ENCODE data around the gene PSMA1.
A peak's percentile ranks its signal among the peaks of the same experiment; 100 is the strongest.

Gene PSMA1

DNA sequence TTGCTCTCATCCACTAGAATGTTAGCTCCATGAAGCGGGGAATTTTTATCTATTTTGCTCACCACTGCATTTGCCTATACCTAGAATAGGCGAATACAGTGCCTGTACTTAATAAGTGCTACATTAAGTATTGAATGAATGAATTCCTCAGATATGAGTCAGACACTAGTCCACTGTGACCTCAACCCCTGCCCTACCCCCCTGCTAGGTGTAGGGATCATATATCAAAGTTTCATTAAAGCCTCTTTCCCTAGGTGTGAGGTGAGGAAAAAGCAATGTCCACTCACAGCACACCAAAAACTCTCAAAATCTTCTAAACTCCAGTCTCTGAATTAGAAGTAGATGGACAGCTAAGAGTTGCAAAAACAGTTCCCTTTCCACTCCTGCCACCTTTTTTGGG, 9.8 kb upstream of the PSMA1 start:
- DNase-seq (ENCODE audit: low read depth) = no peak

DNA sequence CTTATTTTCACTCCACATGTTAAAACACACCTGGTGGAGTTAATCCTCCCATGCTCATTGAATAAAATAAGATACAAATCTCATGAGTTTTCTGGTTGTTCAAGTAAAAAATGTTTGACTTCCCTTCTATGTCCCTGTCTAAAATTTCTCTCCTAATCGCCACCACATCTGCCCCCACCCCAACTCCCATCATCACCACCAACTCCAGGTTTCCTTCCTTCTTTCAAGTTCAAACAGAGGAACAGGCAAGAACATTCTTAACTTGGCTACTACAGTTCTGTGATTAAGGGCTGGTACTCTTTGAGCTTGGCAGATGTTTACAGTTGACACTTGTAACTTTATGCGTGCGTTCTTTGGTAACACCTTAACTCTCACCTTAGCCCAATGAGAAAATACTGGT, 9.1 kb upstream of the PSMA1 start:
- no peak for DNase-seq (ENCODE audit: low read depth)

DNA sequence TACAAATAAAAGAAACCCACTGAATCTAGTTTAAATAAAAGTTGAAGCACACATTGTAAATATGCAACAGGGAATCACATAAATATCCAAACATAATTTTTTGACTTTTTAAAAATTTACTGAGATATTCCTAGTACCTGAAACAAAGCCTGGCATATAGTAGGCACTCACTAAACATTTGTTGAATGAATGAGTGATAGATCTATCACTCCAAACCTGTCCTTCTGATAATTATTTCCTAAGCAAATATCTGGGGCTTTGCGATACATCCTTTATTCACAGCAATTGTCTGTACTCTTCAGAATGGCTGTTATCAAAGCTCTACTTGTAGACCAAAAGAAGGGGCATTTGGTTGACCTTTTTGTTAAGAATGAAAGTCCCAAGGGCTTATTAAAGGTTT, 2.6 kb upstream of the PSMA1 start:
- no peak for DNase-seq (ENCODE audit: low read depth)

DNA sequence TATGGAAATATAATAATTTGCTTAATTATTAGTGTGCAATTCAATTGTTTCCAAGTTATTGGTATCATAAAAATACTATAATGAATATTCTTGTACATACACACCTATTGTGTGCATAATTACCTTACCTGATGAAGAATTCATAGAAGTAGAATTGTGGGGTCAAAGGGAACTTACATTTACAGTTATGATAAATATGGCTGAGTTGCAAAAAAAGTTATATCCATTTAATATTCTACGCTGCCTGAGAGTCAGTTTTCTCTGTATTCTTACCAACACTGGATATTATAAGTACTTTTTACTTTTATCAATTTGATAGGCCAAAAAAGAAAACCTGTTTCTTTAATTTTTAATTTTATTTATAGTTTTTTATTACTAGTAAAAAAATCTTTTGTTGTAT, 2.1 kb upstream of the PSMA1 start:
- no peak for DNase-seq (ENCODE audit: low read depth)

DNA sequence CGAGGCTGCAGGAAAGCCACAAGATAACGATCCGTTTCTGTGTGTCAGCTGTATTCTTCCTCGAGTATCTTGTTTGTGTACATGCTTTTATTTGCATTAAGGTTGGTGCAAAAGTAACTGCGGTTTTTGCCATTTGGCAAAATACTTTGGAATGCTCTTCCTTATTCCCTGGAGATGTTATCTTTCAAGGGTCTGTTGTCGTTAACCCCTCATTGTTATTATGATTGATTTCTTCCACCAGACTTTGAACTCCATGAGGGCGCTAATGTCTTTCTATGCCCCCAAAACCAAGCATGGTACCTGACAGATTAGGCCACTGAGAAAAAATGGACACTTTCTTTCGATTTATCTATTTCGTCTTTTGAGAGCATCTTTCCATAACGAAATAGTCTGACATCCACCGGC, 563 bp upstream of the PSMA1 start:
- DNase-seq (ENCODE audit: low read depth) = no peak

DNA sequence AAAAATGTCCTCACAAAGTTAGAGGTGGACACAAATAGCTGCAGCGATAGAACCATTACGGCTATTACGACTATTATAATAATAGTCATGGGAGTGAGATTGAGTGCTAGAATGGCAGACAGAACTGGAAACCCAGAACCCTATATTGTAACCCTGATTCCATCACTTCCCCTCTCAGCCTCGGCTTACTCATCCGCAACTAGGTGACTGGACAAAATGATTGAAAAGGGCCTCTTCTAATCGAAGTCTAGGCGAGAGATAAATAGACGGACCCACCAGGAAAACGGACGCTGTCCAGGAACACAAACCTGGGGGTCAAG, 629 bp downstream of the PSMA1 start:
- no peak for DNase-seq (ENCODE audit: low read depth)

DNA sequence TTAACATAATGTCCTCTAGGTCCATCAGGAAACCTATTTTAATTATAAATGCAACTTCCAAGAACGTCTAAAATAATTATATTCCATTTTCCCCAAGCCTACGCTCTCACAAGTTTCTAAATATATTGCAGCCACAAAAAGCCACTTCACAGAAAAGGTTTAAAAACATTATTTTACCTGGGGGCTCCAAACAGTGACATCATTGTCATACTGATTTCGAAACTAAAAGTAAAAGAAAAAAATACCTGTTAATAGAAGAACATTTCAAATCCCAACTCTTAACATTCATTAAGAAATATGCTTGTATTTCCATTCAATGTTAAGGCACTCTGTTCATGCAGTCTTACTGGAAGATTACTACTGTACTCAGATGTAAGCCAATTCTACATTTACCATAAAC, 1.4 kb downstream of the PSMA1 start:
- no peak for DNase-seq (ENCODE audit: low read depth)

DNA sequence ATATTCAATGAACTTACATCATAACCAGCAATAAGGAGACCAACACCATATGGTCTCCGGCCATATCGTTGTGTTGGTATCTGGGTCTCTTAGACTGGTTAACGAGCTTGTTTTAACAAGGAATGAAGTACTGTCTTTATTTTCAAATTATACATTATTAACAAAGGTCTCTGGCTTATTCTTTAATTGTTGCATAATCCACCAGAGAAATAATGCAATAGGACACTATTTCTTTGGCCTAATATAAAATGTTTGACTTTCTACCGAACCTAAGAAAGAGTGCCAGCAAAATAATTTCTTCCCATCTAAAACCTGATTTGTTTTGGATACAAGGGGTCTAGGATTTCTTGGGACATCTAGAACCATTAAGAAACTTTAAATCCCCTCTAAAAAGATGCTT, 6.4 kb downstream of the PSMA1 start:
- no peak for DNase-seq (ENCODE audit: low read depth)

DNA sequence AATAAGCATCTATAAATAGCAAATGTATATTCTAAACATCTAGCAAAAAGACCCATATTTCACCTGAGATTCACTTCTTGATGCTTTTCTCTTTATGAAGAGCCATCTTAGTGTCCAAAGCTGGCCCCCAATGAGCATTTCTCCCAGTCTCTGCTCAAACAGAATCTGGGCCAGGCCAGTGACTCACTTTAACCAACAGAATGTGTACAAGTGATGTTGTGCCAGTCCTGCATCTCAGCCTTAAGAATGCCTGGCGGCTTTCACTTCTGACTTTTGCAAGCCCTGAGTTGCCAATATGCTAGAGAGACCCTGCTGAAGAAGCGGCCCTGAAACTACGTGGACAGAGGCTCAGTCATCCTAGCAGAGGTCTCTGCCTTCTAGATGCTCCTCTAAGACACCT, 13.7 kb downstream of the PSMA1 start:
- DNase-seq (ENCODE audit: low read depth) = peak; percentile 47

DNA sequence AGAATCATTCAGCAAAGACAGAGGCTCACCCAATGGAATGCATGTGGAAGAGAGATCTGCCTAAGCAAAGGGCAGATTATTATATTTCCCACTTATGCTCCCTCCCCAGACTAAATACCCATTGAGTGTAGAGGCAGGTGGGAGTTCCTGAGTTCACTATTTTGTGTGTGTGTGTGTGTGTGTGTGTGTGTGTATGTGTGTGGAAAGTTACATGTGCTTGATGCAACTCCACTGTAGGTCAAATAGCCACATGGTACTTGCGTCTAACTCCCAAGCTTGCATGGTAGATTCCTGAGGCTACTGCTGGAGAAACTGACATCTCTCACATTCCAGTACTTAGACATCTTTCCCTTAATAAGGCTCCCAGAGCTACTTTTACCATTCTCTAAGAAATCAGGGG, 17.2 kb downstream of the PSMA1 start:
- peak; percentile 20 for DNase-seq (ENCODE audit: low read depth)

DNA sequence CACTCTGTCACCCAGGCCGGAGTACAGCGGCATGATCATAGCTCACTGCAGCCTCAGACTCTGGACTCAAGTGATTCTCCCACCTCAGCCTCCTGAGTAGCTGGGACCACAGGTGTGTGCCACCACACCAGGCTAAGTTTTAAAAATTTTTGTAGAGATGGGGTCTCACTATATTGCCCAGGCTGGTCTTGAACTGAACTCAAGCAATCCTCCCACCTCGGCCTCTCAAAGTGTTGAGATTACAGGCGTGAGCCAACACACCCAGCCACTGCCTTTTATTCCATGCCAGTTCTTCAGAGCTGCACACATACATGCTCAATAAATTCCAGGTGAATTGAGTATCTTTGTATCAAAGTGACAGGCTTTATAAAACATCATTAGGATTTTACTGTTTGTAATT, 18.1 kb downstream of the PSMA1 start:
- no peak for DNase-seq (ENCODE audit: low read depth)

DNA sequence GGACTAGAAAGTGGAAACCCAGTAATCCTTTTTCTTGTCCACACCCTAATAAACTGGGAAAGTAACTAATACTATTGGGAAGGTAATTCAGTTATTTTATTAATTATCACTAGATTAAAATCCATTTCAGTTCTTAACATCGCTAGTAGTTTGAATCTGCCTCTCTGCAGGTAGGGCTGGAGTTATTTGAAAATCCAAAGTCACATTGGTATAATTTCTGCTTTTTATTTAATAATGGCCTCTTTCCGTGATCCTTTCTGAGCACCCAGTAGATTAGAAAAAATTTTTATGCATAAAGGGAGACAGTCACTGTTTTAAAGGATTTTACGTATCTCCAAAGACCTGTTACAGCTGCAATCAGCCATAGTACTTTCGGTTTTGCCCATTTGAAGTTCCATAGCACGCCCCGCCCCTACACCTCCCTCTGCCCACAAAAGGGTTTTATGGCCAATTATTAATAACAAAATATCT, 20.0 kb downstream of the PSMA1 start:
- DNase-seq (ENCODE audit: low read depth) = peak; percentile 51

DNA sequence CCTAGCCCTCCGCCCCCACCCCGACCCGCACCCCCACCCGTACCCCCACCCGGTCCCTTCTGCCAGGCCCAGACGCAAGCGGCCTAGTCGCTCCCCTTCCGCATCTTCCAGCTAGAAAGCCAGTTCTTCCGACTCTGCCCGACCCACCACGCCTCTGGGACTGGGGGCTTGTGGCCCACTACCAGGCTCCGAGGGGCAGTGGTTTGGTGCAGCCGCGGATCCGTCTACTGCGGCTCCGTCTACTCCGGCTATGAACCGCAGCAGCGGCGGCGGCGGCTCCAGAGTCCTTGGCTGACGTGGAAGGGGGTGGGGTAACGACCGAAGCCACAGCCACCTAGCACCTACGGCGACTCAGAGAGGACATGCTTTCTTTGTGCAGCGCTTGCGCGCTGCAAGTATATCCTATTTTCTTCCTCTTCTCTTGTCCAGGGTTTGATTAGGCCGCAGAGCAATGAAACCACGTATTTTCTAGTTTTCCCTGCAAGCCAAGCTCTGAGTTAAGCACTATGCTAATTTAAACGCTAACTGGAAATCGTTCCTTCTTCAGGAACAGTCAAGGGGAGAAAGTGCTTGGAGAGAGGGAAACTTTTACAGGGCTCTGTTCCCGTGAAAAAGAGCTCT, 20.5 kb downstream of the PSMA1 start, which contains the start of gene COPB1:
Gene COPB1 (minus strand): TSS at position 252 of the 621 bp plus-strand sequence. CDS start 883 bp downstream, outside the sequence.
- peak; percentile 94 for DNase-seq (ENCODE audit: low read depth)

DNA sequence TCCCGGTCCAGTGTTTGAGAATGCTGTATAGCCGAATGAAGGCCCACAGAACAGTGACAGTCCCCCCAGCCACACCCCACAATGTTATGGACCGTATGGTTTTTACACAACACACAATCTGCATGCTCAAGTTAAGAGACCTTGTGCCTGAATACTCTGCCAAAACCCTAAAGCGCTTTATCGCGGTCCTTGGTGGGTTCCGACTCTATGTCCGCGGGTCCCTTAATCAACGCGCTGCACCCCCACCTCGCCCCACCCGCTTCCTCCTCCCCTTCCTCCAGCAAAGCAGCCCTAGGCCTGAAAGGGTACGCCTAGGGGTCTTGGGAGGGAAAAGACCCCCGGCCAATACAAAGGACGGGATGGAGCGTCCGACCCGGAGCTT, 21.0 kb downstream of the PSMA1 start:
- peak; percentile 24 for DNase-seq (ENCODE audit: low read depth)

DNA sequence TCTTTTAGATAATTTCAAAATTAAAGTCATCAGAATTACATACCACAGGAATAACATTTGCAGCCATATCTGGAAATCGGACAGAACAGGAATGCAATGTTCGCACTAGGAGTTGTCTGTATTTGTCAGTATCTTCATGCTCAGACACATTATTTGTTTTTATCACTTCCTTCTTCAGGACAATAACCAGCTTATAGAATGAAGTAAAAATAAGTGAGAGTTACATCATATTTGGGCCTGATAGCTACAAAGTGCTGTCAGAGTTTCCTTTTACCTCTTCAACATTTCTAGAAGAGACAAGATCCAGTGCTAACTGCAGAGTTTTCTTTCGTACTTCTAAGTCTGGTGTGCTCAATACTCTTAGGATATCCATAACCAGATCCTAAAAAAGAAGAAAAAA, 39.5 kb downstream of the PSMA1 start:
- no peak for DNase-seq (ENCODE audit: low read depth)

DNA sequence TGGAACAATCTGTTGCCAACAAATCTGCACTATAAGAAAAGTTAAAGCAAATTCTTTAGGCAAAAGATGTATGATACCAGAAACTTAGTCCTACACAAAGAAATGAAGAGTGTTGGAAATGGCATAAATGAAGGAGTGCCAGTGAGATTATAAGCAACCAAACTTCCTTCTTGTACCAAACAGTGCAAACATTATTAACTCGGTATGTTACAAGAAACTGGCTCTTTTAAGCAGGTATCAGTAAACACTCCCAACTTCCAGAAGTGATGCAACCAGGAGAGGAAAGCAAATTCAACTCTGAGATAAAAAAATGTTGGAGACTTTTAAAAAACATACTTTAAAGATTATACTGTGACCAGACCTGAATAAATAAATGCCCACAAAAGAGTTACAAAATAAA, 49.1 kb downstream of the PSMA1 start:
- DNase-seq (ENCODE audit: low read depth) = no peak

DNA sequence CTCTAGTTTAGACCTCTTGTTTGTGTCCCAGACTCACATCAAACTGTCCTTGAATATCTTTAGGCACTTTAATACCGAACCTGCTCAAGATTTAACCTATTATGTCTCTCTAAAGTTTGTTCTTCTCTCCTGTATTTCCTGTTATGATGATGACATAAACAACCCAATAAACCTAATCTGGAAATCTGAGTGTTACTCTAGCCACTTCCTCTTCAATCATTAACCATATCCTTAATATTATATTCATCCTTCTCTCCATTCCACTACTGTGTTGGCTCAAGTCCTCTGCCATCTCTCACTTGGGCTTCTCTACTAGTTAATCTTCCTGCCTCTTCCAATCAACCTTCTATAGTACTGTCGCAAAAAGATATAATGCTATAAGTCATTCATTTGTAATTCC, 56.6 kb downstream of the PSMA1 start:
- no peak for DNase-seq (ENCODE audit: low read depth)

DNA sequence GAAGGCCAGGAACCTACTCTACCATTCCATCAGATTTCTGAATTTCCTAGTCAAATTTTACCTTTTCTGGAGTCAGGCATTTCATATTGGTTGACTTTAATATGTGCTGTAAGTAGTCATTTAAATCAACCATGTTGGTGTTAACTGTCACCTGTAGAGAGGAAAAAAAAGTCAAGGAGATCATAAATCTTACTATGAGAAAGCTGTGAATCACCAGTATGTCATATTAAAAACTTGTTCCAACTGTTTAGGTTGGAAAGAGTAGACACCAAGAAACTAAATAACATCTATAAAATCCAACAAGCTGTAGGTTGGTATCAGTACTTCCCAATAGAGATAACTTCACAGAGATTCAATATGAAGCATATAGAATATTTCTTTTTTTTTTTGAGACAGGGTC, 60.0 kb downstream of the PSMA1 start:
- no peak for DNase-seq (ENCODE audit: low read depth)

DNA sequence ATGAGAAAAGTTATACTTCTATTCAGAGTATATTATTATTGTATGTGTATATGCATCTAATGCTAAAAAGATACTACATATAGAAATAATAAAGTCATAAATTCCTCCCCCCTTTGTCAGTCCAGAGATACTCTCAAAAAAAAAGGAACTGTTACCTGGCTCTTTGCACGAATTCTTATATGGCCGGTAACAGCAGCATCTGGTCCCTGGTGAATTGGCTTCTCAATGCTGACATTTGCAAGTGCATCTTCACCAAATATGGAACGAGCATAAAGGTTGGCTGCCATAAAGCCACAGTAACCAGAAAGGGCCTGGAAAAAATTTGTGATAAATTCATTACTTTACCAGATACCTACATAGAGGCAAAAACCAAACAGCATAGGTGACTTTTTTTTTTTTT, 61.8 kb downstream of the PSMA1 start:
- DNase-seq (ENCODE audit: low read depth) = no peak

DNA sequence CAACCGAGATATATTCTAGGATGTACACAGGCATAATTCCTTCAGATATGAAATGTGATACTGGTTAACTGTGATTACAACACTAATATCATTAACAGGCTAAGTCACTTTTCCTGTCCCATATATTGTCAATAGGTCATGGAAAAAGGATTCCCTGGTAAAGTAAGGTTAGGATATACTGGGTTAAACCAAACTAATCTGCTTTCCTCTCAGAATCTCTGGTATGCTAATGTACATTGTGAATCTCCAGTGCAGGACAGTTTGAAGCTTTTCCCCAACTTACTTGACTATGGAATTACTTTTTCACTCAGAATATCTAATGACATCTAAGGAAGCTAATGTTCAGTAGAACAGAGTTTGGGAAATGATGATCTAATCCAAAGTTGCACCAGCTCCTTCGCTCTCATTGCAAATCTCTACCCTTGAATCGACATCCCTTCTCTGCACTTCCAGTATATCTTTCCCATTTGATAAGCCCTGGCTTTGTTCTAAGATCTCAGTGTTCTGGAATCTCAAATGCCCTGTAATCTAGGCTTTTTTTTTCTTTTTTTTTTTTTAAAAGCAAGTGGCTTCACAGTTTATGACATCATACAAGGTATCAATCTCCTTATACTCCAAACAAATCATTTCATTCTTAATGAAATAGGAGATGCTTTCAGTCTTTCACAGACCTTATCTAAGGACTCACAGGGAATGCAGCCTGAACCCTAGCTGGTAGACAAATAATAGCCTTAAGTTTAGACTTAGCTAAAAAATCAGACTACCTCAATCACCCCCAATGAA, 64.3 kb downstream of the PSMA1 start:
- no peak for DNase-seq (ENCODE audit: low read depth)
